GM12801 (cell line): ENCODE results near the gene CNTN6.

Source experiments
- CTCF ChIP-seq: IDR thresholded peaks from one replicate; pipeline ENCODE4 v1.5.1; 2011; ENCODE audit warnings: control low read depth; ENCODE audit not compliant: insufficient read length; ENCODE audit errors: extremely low read depth

The CNTN6 gene

DNA sequence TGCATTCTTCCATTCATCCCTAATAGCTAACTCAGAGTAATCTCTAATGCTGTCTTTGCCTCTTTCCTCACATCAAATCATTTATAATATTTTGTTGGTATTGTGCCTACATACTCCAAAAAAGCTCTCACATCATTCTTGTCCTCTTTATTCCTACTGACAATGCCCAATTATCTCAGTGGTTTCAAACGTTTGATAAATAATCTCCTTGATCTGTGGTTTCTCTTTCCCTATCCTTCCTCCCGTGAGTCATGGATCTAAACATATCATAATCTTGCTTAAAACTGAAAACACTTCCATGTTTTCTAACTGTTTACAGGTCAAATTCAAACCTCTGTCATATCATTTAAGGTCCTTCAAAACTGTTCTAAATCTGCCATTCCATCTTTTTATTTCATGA is 115.1 kb downstream of the CNTN6 start:
- TF ChIP-seq CTCF = no peak

- TF ChIP-seq CTCF = no peak
Measured at GRCh38 chr3:1214933-1215332, 122.1 kb downstream of the CNTN6 start.

DNA sequence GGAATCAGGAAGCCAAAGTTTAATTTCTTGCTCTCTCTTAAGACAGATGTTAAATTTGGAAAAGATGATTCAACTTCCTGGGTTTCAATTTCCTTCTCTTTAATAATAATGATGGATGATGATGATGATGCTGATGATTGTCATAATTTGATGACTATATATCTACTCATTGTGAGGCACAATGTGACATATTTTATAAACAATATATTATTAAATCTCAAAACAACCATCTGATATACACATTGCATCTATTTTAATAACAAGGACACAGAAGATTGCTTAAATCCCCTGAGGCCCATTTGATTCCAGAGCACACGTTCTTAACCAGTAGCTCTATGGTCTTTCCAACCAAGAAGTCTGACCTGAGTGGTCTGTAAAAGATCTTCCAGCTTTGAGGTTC is 124.0 kb downstream of the CNTN6 start:
- TF ChIP-seq CTCF = no peak

DNA sequence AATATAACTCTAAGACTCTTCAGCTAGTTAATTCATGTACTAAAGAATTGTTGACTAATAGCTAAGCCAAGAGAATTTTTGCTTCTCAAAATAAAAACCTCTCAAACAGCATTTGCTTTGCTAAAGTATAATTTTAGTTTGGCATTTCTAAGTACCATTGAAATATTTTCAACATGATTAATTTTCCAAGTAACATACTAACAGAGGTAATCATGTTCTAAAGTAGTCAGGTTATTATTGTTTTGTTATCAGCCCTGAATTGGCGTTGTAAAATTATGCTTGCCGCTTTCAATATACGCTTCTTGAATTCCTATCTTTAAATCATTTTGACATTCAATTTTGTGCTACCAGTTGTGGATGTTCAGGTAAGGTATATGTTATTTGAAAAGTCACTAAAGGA is 134.3 kb downstream of the CNTN6 start:
- TF ChIP-seq CTCF = no peak

- no peak for TF ChIP-seq CTCF
Measured at GRCh38 chr3:1228289-1228688, 135.5 kb downstream of the CNTN6 start.

DNA sequence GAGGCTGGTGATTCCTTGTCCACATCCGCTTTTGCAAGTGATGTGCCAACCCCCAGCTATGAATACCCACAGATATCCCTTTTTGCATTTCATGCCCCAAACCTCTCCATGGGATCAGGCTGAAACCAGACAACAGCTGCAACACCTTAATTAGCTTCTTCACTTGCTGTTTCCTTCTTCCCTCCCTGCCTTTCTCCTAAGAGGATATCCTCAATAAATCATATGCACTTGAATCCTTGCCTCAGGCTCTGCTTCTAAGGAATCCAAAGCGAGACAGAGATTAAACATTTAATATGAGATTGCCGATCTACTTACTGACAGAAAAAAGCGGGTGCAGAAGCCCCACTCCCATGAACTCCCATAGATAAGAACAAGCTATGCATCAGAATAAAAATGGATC is 138.1 kb downstream of the CNTN6 start:
- no peak for TF ChIP-seq CTCF

DNA sequence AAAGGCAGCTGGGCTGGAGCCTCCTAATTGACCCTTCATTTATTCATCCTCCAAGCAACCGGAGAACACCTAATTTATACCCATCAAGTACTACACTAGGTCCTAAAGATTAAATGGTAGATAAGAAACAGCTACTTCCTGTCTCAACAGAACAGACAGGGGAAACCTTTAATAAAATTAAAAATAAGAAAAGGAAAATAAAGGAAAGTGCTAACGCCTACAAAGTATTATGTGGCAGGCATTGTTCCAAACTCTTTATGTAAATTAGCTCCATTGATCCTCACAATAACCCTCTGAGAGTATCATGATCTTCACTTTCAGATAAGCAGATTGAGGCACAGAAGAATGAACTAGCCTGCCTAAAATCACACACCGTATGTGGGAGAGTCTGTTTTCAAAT is 139.5 kb downstream of the CNTN6 start:
- no peak for TF ChIP-seq CTCF

DNA sequence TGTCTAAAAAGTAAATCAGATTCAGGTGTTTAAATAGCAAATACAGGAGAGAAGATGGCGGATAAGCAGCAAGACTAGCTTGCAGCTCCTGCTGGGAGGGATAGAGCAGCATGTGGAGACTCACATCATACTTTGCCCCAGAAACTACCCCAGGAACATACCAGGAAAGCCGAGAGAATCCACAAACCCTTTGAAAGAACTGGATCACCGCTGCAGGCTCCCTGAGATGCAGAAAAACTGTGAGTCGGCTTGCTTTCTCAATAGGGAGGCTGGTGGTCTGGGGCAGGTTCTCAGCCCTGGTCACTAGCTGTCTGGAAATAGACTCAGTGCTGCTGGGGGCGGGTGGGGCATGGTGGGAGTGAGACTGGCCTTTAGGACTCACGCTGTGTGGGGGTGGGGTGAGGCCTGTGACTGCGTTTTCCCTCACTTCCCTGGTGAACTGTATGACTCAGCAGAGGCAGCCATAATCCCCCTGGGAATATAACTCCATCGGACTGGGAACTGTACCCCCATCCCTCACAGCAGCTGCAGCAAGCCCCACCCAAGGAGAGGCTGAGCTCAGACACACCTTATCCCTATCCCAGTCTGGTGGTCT is 142.8 kb downstream of the CNTN6 start:
- no peak for TF ChIP-seq CTCF
